Loucy (cell line): ENCODE measurements around the gene GPR146.

Source experiments
- EZH2phosphoT487 ChIP-seq: fragments of 200-600 bp; IDR thresholded peaks from 2 replicates; pipeline ENCODE4 v1.6.1; 2018; ENCODE audit warnings: antibody characterized with exemption, mild to moderate bottlenecking, moderate library complexity, borderline replicate concordance
- TF ChIP-seq, protein P1 (sequence below): fragments of 200-600 bp; sonication (generic); conservative IDR thresholded peaks from 2 replicates; pipeline ENCODE4 v1.5.1; 2014; ENCODE audit warnings: mild to moderate bottlenecking, antibody characterized with exemption, low read length

DNA sequence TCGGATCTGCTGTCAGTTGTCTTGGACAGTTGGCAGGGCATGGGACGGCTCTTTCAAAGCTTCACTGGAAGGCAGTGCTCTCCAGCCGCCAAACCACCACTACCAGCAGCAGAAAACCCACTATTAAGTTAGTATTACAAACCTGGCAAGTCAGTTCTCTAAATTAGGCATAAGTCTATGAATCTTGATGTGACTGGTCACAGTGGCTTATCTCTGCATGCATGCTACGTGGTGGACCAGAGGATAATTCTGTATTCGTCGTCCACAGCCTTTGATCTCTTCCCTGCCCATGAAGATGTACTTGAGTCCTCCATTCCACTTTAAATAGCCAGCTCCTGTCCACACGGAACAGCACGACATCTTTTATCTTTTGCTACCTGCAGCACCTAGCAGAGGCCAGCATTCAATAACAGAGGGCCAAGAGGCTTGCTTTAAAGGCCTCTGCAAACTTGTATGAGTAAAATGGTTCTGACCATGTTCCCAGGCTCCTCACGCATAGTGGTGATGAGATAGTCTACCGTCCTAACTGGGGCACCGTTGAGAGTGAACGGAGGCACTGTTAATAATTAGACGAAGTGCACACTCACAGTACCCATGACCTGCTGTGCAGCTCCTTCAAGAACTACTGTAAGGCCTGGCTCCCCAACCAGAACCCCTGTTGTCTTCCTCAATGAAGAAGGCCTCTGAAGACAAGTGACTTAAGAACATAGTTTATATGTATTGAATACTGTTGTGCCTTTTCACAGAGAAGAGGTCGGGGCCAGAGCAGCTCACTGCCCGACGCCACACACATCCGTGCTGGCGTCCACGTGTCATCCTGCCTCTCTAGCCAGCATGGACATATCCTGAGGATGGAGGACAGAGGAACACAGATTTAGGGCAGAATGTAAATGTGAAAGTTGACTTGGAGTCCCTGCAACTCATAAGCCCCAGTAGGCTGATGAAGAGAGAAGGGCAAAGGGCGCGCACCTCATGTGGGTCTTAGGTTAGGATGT lies 1.0 kb downstream of the GPR146 start:
- TF ChIP-seq, protein P1, sequence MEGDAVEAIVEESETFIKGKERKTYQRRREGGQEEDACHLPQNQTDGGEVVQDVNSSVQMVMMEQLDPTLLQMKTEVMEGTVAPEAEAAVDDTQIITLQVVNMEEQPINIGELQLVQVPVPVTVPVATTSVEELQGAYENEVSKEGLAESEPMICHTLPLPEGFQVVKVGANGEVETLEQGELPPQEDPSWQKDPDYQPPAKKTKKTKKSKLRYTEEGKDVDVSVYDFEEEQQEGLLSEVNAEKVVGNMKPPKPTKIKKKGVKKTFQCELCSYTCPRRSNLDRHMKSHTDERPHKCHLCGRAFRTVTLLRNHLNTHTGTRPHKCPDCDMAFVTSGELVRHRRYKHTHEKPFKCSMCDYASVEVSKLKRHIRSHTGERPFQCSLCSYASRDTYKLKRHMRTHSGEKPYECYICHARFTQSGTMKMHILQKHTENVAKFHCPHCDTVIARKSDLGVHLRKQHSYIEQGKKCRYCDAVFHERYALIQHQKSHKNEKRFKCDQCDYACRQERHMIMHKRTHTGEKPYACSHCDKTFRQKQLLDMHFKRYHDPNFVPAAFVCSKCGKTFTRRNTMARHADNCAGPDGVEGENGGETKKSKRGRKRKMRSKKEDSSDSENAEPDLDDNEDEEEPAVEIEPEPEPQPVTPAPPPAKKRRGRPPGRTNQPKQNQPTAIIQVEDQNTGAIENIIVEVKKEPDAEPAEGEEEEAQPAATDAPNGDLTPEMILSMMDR: no peak; the same call in 1 of the 2 replicates
- no peak for TF ChIP-seq EZH2phosphoT487
